ENCODE data around the gene CHST12.
"Not testable (repeated sequence)": the region's sequence is repeated elsewhere in the genome, so short reads cannot be mapped to it uniquely, and the experiment has no call there.

Gene CHST12

DNA sequence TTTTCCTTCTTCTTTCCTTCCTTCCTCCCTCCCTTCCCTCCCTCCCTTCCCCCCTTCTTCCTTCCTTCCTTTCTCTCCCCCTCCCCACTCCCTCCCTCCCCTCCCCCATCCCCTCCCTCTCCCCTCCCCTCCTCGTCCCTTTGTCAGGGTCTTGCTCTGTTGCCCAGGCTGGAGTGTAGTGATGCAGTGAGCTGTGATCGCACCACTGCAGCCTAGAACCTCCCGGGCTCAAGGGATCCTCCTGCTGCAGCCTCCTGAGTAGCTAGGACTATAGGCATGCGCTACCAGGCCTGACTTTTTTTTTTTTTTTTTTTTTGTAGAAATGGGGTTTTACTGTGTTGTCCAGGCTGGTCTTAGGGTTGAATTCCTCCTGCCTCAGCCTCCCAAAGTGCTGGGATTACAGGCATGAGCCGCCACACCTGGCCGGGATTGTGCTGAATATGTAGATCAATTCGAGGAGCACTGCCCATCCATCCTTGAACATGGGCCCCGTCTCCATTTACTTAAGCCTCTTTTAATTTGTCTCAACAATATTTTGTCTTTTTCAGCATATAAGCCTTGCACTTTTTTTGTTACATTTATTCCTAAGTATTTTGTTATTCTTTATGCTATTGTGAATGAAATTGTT, 49.3 kb downstream of the CHST12 start:
- Histone ChIP-seq H3K9ac (ENCODE audit: low read length in 5 of 5) (no peak overlapping the region), H3K9me3 (ENCODE audit: control insufficient read depth in 5 of 5, low read length in 5 of 5) (no peaks in the 10 kb centered on the region), H3K27me3 (ENCODE audit: control insufficient read depth in 5 of 5, insufficient read depth in 4 of 5, low read length in 5 of 5) (no peaks in the 10 kb centered on the region), H3K4me1 (ENCODE audit: control insufficient read depth in 5 of 5, insufficient read depth in 5 of 5, low read length in 5 of 5) (peaks cover 0 to 26% (median 18%) of the 10 kb centered on the region in 5 donors), H3K27ac (ENCODE audit: low read depth, low read length) (no peak overlapping the region), H3K36me3 (ENCODE audit: control insufficient read depth in 5 of 5, insufficient read depth in 5 of 5, low read length in 5 of 5) (no peaks in the 10 kb centered on the region), H3K4me3 (ENCODE audit: low read depth in 1 of 5, low read length in 5 of 5) (no peak overlapping the region)

DNA sequence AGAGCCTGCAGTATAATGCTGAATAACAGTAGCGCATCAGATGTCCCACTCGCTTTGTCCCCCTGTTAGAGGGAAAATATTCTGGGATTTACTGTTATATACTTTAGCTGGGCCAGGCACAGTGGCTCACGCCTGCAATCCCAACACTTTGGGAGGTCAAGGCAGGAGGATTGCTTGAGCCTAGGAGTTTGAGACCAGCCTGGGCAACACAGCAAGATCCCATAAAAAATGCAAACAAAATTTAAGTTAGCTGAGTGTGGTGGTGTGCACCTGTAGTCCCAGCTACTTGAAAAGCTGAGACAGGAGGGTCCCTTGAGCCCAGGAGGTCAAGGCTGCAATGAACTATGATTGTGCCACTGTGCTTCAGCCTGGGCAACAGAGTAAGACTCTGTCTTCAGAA, 50.4 kb downstream of the CHST12 start:
- not testable (repeated sequence) for H3K27ac ChIP-seq (ENCODE audit: low read depth, low read length)

DNA sequence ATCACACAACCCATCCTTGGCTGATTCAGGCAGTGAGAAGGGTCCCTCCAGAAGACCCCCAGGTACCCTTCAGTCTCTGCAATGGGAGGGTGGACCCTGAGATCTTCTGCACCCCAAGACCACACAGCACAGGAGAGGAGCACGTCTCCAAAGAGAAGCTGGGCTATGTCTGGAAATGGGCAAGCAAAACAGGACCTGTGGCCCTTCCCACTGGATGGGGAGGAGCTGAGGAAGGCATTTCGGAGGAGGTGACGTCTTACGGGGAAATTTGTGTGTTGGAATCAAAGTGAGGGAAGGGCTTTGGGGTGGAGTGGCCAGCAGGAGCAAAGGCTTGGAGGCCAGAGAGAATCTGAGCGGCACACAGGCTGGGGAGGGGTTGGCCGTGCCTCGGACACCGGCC, 56.3 kb downstream of the CHST12 start:
- Histone ChIP-seq H3K4me1 (ENCODE audit: control insufficient read depth in 5 of 5, insufficient read depth in 5 of 5, low read length in 5 of 5) (peaks cover 0 to 10% (median 0%) of the 10 kb centered on the region in 5 donors), H3K36me3 (ENCODE audit: control insufficient read depth in 5 of 5, insufficient read depth in 5 of 5, low read length in 5 of 5) (no peaks in the 10 kb centered on the region), H3K27me3 (ENCODE audit: control insufficient read depth in 5 of 5, insufficient read depth in 4 of 5, low read length in 5 of 5) (peaks cover 0 to 5% (median 0%) of the 10 kb centered on the region in 5 donors), H3K9ac (ENCODE audit: low read length in 5 of 5) (no peak overlapping the region), H3K4me3 (ENCODE audit: low read depth in 1 of 5, low read length in 5 of 5) (no peak overlapping the region), H3K9me3 (ENCODE audit: control insufficient read depth in 5 of 5, low read length in 5 of 5) (no peaks in the 10 kb centered on the region), H3K27ac (ENCODE audit: low read depth, low read length) (no peak overlapping the region)

More for the DNA sequence above, 50.4 kb downstream of the CHST12 start:
- peaks cover 0 to 26% (median 18%) of the 10 kb centered on the region in 5 donors for H3K4me1 ChIP-seq (ENCODE audit: control insufficient read depth in 5 of 5, insufficient read depth in 5 of 5, low read length in 5 of 5)
- H3K36me3 ChIP-seq (ENCODE audit: control insufficient read depth in 5 of 5, insufficient read depth in 5 of 5, low read length in 5 of 5); H3K27me3 ChIP-seq (ENCODE audit: control insufficient read depth in 5 of 5, insufficient read depth in 4 of 5, low read length in 5 of 5); H3K9ac ChIP-seq (ENCODE audit: low read length in 5 of 5); H3K9me3 ChIP-seq (ENCODE audit: control insufficient read depth in 5 of 5, low read length in 5 of 5); H3K4me3 ChIP-seq (ENCODE audit: low read depth in 1 of 5, low read length in 5 of 5): not testable (repeated sequence)

- no peak overlapping the region for H3K27ac ChIP-seq (ENCODE audit: low read depth, low read length)
- H3K36me3 ChIP-seq (ENCODE audit: control insufficient read depth in 5 of 5, insufficient read depth in 5 of 5, low read length in 5 of 5) = no peaks in the 10 kb centered on the region
- no peaks in the 10 kb centered on the region for H3K9me3 ChIP-seq (ENCODE audit: control insufficient read depth in 5 of 5, low read length in 5 of 5)
- H3K27me3 ChIP-seq (ENCODE audit: control insufficient read depth in 5 of 5, insufficient read depth in 4 of 5, low read length in 5 of 5) = peaks cover 0 to 5% (median 0%) of the 10 kb centered on the region in 5 donors
- no peak overlapping the region for H3K4me3 ChIP-seq (ENCODE audit: low read depth in 1 of 5, low read length in 5 of 5)
- H3K9ac ChIP-seq (ENCODE audit: low read length in 5 of 5) = no peak overlapping the region
- peaks cover 0 to 10% (median 0%) of the 10 kb centered on the region in 5 donors for H3K4me1 ChIP-seq (ENCODE audit: control insufficient read depth in 5 of 5, insufficient read depth in 5 of 5, low read length in 5 of 5)
Measured at GRCh38 chr7:2460188-2460587, 56.8 kb downstream of the CHST12 start.

GRCh38 chr7:2460641-2461040, 57.2 kb downstream of the CHST12 start:
- Histone ChIP-seq H3K4me1 (ENCODE audit: control insufficient read depth in 5 of 5, insufficient read depth in 5 of 5, low read length in 5 of 5) (peaks cover 0 to 10% (median 0%) of the 10 kb centered on the region in 5 donors), H3K9ac (ENCODE audit: low read length in 5 of 5) (no peak overlapping the region), H3K27ac (ENCODE audit: low read depth, low read length) (no peak overlapping the region), H3K9me3 (ENCODE audit: control insufficient read depth in 5 of 5, low read length in 5 of 5) (no peaks in the 10 kb centered on the region), H3K36me3 (ENCODE audit: control insufficient read depth in 5 of 5, insufficient read depth in 5 of 5, low read length in 5 of 5) (no peaks in the 10 kb centered on the region), H3K27me3 (ENCODE audit: control insufficient read depth in 5 of 5, insufficient read depth in 4 of 5, low read length in 5 of 5) (peaks cover 0 to 5% (median 0%) of the 10 kb centered on the region in 5 donors), H3K4me3 (ENCODE audit: low read depth in 1 of 5, low read length in 5 of 5) (no peak overlapping the region)

DNA sequence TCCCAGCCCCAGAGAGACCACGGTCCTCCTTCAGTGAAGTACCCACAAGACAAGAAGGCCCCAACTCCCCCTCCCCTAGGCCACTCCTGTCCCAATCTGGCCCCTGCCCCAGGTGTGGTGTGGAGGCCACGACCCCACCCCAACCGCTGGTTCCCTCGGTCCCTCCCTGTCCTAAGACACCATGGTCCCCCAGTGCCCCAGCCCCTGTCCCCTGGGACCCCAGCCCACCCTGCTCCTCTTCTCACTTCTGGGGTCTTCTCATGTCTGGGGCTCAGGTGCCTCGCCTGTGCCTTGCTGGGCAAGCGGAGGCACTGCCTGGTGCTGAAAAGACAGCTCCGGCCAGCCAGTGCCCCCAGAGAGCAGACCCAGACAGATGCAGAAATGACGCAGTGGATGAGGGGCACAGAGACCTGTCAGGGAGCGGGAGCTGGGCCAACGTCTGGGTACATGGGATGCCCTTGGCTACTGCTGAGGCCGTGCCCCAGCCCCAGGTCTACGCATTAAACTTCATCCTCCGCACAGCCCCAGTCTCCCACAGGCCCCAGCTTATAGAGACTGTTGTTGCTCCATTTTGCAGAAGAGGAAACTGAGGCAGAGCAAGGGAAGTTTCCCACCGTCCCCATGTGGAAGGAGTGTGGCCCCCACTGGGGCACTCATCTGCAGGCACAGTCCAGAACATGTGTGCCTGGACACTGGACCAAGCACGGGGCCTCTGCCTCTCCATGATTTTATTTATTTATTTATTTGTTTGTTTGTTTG, 58.0 kb downstream of the CHST12 start:
- H3K27ac ChIP-seq (ENCODE audit: low read depth, low read length) = no peak overlapping the region
- peaks cover 0 to 5% (median 0%) of the 10 kb centered on the region in 5 donors for H3K4me1 ChIP-seq (ENCODE audit: control insufficient read depth in 5 of 5, insufficient read depth in 5 of 5, low read length in 5 of 5)
- H3K4me3 ChIP-seq (ENCODE audit: low read depth in 1 of 5, low read length in 5 of 5) = no peak overlapping the region
- H3K27me3 ChIP-seq (ENCODE audit: control insufficient read depth in 5 of 5, insufficient read depth in 4 of 5, low read length in 5 of 5) = peaks cover 0 to 5% (median 0%) of the 10 kb centered on the region in 5 donors
- no peak overlapping the region for H3K9ac ChIP-seq (ENCODE audit: low read length in 5 of 5)
- no peaks in the 10 kb centered on the region for H3K36me3 ChIP-seq (ENCODE audit: control insufficient read depth in 5 of 5, insufficient read depth in 5 of 5, low read length in 5 of 5)
- no peaks in the 10 kb centered on the region for H3K9me3 ChIP-seq (ENCODE audit: control insufficient read depth in 5 of 5, low read length in 5 of 5)

GRCh38 chr7:2462731-2463130, 59.3 kb downstream of the CHST12 start:
- H3K9ac ChIP-seq (ENCODE audit: low read length in 5 of 5) = no peak overlapping the region
- H3K4me3 ChIP-seq (ENCODE audit: low read depth in 1 of 5, low read length in 5 of 5) = no peak overlapping the region
- H3K36me3 ChIP-seq (ENCODE audit: control insufficient read depth in 5 of 5, insufficient read depth in 5 of 5, low read length in 5 of 5) = no peaks in the 10 kb centered on the region
- peaks cover 0 to 5% (median 0%) of the 10 kb centered on the region in 5 donors for H3K27me3 ChIP-seq (ENCODE audit: control insufficient read depth in 5 of 5, insufficient read depth in 4 of 5, low read length in 5 of 5)
- no peak overlapping the region for H3K27ac ChIP-seq (ENCODE audit: low read depth, low read length)
- H3K4me1 ChIP-seq (ENCODE audit: control insufficient read depth in 5 of 5, insufficient read depth in 5 of 5, low read length in 5 of 5) = no peaks in the 10 kb centered on the region
- H3K9me3 ChIP-seq (ENCODE audit: control insufficient read depth in 5 of 5, low read length in 5 of 5) = no peaks in the 10 kb centered on the region

DNA sequence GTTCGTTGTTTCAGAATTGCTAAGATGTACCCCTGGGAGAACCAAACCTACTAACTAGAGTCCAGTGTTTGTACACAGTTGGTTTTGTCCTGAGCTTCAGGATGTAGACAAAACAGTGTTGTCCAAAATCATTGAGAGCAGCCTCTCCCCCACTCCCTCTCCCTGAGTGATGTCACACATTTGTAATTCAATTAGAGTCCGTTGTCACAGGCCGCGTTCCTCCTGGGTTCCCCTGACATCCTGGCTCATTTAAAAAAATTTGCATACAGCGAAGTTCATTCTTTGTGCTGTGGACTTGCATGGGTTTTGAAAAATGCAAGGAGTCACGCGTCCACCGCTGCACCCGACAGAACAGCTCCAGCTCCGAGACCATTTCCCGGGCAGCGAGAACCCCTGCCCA, 62.5 kb downstream of the CHST12 start:
- H3K4me1 ChIP-seq (ENCODE audit: control insufficient read depth in 5 of 5, insufficient read depth in 5 of 5, low read length in 5 of 5) = peaks cover 0 to 10% (median 5%) of the 10 kb centered on the region in 5 donors
- H3K27me3 ChIP-seq (ENCODE audit: control insufficient read depth in 5 of 5, insufficient read depth in 4 of 5, low read length in 5 of 5) = no peaks in the 10 kb centered on the region
- no peaks in the 10 kb centered on the region for H3K36me3 ChIP-seq (ENCODE audit: control insufficient read depth in 5 of 5, insufficient read depth in 5 of 5, low read length in 5 of 5)
- no peak overlapping the region for H3K4me3 ChIP-seq (ENCODE audit: low read depth in 1 of 5, low read length in 5 of 5)
- H3K9ac ChIP-seq (ENCODE audit: low read length in 5 of 5) = no peak overlapping the region
- no peaks in the 10 kb centered on the region for H3K9me3 ChIP-seq (ENCODE audit: control insufficient read depth in 5 of 5, low read length in 5 of 5)
- no peak overlapping the region for H3K27ac ChIP-seq (ENCODE audit: low read depth, low read length)

- Histone ChIP-seq H3K27ac (ENCODE audit: low read depth, low read length) (no peak overlapping the region), H3K4me3 (ENCODE audit: low read depth in 1 of 5, low read length in 5 of 5) (no peak overlapping the region), H3K9me3 (ENCODE audit: control insufficient read depth in 5 of 5, low read length in 5 of 5) (no peaks in the 10 kb centered on the region), H3K36me3 (ENCODE audit: control insufficient read depth in 5 of 5, insufficient read depth in 5 of 5, low read length in 5 of 5) (no peaks in the 10 kb centered on the region), H3K9ac (ENCODE audit: low read length in 5 of 5) (no peak overlapping the region), H3K4me1 (ENCODE audit: control insufficient read depth in 5 of 5, insufficient read depth in 5 of 5, low read length in 5 of 5) (peaks cover 0 to 17% (median 11%) of the 10 kb centered on the region in 5 donors), H3K27me3 (ENCODE audit: control insufficient read depth in 5 of 5, insufficient read depth in 4 of 5, low read length in 5 of 5) (no peaks in the 10 kb centered on the region)
Measured at GRCh38 chr7:2466675-2467074, 63.3 kb downstream of the CHST12 start.

DNA sequence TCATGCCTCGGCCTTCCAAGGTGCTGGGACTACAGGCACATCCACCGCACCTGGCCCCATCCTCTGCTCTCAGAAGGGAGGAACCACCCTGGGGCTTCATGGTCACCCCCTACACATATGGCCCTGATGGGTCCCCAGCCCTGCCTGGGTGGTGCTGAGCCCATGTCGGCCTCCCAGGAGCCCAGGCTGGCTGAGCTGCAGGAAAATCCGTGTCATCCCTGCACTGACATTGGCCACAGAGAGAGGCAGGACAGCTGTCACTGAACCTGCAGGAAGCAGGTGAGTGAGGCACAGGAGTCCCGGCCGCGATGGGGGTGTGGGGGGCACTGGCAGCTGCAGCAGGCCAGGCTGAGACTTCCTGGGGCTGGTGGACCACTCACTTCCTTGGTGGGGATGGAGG, 64.8 kb downstream of the CHST12 start:
- Histone ChIP-seq H3K9me3 (ENCODE audit: control insufficient read depth in 5 of 5, low read length in 5 of 5) (no peaks in the 10 kb centered on the region), H3K36me3 (ENCODE audit: control insufficient read depth in 5 of 5, insufficient read depth in 5 of 5, low read length in 5 of 5) (no peaks in the 10 kb centered on the region), H3K27ac (ENCODE audit: low read depth, low read length) (no peak overlapping the region), H3K27me3 (ENCODE audit: control insufficient read depth in 5 of 5, insufficient read depth in 4 of 5, low read length in 5 of 5) (no peaks in the 10 kb centered on the region), H3K4me1 (ENCODE audit: control insufficient read depth in 5 of 5, insufficient read depth in 5 of 5, low read length in 5 of 5) (peaks cover 0 to 19% (median 12%) of the 10 kb centered on the region in 5 donors), H3K4me3 (ENCODE audit: low read depth in 1 of 5, low read length in 5 of 5) (no peak overlapping the region), H3K9ac (ENCODE audit: low read length in 5 of 5) (peak overlapping the region in 1 of 5 donors; percentile 52)

Data from subcutaneous abdominal adipose tissue (tissue), 5 donors.